EL (cell line): ENCODE results near the gene CDC7.

ENCODE experiments used
- DNase-seq: peaks from one replicate; pipeline ENCODE4 v3.0.0-alpha.2; 2016

CDC7 gene

DNA sequence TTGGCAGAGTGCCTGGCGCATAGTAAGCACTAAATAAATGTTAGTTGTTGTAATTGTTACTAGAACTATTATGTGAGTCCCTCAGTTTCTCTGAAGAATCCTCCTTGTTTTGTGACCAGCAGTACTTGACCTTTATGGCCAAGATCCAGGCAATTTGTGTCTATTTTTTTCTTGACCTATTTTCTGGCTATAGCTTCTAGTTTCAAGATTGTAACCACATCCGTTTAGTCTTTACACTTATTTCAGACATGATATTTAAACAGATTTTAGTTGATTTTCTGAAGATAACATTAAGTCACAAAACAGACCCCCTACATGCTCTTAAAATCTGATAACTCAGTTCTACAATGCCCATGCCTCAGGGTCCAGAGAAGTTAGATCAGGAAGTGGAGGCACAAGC, 50.3 kb downstream of the CDC7 start:
- no peak for DNase-seq

DNA sequence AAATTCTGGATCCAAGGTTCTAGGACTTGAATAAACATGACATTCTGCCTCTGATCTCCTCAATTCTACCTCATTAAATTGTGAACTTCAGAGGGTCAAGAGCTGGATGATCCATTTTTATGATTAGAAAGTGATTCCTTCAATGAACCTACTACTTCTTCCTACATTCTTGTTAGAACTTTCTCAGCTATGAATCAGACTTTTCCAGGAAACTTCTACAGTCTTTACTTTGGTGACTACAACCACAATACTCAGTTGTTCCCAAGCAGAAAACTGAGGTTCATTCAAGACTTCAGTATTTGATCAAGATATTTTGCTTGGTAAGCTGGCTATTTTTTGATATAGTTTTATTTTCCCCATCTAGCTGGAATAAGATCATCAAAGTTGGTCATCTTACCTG, 51.4 kb downstream of the CDC7 start:
- no peak for DNase-seq

GRCh38 chr1:91552596-91552995, 51.9 kb downstream of the CDC7 start:
- no peak for DNase-seq

GRCh38 chr1:91553177-91553591, 52.5 kb downstream of the CDC7 start:
- DNase-seq: peak; percentile 65

- peak; percentile 33 for DNase-seq
Observed at GRCh38 chr1:91555074-91555730, 54.6 kb downstream of the CDC7 start.

DNA sequence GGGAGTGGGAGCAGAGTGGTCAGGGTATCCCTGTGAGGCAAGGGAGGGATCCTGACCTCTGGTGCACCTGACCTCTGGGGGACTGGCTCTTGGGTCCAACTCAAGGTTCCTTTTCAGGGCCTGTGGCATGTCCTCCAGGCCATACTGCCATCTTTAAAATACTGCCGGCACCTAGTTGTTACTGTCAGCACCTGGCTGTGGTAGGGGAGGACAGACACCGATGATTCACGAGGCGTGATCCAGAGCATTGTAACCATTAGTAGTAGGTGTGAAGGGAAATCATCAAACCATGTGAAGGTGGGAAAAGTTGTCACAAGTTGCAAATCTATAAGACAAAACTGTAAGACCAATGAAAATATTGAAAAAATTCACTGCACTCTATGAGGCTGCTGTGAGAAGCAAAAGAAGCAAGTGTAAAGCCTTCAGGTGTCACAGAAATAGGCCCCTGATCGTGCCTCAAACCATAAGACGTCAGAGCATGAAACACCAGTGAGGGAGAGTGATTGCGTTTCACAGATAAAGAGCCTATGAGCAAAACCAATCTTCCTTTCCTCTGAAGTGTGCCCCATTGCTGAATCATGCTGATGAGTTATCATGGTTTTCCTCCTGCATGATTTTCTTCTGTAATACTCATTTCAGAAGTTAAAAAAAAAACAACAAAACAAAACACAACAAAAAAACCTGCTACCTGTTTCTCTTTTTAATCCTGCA, 55.3 kb downstream of the CDC7 start:
- peak; percentile 73 for DNase-seq

GRCh38 chr1:91556556-91556955, 55.9 kb downstream of the CDC7 start:
- DNase-seq: no peak

GRCh38 chr1:91557039-91557690, 56.5 kb downstream of the CDC7 start:
- DNase-seq: no peak

GRCh38 chr1:91557826-91558225, 57.2 kb downstream of the CDC7 start:
- DNase-seq: no peak

- DNase-seq: no peak
Observed at GRCh38 chr1:91559046-91559750, 58.5 kb downstream of the CDC7 start.

- no peak for DNase-seq
Observed at GRCh38 chr1:91559838-91560565, 59.4 kb downstream of the CDC7 start.

DNA sequence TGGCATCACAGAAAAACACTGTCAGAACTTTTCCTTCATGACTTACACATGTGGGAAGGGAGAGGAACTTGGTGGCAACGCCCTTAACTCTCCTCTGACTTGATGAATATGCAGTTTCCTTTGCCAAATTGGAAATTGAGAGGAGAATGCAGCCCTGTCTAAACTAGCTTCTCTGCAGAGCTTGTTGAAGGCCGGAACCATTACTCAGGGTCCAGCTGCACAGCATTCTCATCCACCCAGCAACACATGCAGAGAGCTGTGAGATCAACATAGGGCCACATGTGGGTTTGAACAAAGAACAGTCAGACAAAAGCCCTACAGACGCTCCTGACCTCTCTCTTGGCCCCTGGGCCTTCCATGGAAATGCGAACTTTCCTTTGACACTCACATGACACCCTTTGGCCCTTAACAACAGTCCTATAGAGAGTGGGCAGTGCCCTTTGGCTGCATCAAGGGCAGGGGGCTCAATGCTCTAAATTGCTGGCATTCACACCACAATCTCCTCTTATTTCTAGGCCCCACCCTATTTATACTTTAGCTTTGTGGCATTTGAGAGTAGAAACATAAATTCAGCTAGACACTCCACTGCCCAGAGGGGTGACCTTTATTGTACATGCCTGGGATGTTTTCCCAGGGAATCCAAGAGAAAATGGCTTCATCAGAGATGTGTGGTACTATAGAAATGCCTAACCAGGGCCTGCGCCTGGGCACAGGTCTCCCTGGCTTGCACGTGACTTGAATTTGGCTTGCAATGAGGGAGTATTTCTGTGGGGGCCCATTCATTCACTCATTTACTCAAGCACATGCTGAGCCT, 64.4 kb downstream of the CDC7 start:
- DNase-seq: no peak

DNA sequence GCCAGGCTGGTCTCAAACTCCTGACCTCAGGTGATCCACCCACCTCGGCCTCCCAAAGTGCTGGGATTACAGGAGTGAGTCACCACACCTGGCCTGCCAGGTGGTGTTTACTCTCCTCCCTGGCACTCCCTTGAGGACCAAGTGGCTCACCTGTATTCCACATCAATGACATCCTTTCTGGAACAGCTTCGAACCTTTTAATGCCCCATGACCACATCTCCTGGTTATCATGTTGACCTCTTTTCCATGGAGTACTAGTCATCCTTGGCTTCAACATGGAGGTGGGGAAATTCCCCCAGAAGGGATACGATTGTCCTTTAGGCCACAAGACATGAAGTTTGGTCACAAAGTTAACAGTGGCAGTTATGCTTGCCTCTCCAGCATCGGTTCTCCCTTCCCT, 66.9 kb downstream of the CDC7 start:
- no peak for DNase-seq

- no peak for DNase-seq
Observed at GRCh38 chr1:91568261-91568660, 67.6 kb downstream of the CDC7 start.

GRCh38 chr1:91569411-91570119, 68.9 kb downstream of the CDC7 start:
- DNase-seq: peak; percentile 99

- DNase-seq: no peak
Observed at GRCh38 chr1:91570120-91570448, 69.4 kb downstream of the CDC7 start.

DNA sequence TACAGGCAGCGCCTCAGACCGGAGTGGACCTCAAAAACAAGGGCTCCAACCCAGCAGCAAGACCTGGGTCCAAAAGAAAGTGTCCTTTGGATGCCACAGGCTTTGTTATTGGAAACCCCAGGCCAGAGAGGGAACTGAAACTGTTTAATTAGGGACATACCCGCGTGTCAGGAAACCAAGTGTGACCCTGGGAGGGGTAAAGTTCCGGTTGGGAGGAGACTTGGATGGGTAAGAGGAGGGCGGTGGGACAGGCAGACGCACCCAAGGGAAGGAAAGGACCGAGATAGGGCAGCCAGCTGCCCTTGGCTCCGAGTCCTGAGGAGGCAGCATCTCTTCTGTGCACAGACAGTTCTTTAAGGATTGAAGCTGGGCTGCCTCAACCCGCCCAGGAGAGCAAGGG, 71.4 kb downstream of the CDC7 start:
- DNase-seq: no peak
